CD4-positive, alpha-beta T cell (primary cell): Measurements from ENCODE around the gene STRIT1. TPM values are rescaled to one million over a fixed set of nuclear protein-coding genes. Genes with fewer than 3 reads are reported as not detected.

Experiments used
- ATAC-seq: fragments of 200-7000 bp; cut with Tn5 transposase; one replicate; pipeline ENCODE4 v1.10.0; 2022; ENCODE audit warnings: mild to moderate bottlenecking; ENCODE audit not compliant: poor library complexity
- CTCF ChIA-PET: fragments of 350-600 bp; sonication (Branson Sonifier 250); formaldehyde crosslinking; loops from one replicate; lab custom pipeline; 2021; ENCODE audit warnings: antibody characterized with exemption, inconsistent platforms; lab: Charles Lee
- POLR2A ChIA-PET: fragments of 350-600 bp; sonication (Branson Sonifier 250); formaldehyde crosslinking; loops from one replicate; lab custom pipeline; 2021; ENCODE audit warnings: antibody characterized with exemption, inconsistent platforms; lab: Charles Lee
- DNase-seq, 14 experiments: peaks; one replicate each; pipeline ENCODE4 v3.0.0-alpha.2; 2013 to 2020; ENCODE audit warnings: mixed read lengths in 2 of 14
- H3K27ac ChIP-seq, 2 donors: one replicate each; pipeline versions ENCODE4 v1.5.1 to v1.7.0; 2013; ENCODE audit warnings: low read length in 2 of 2, low read depth in 1 of 2, mild to moderate bottlenecking in 1 of 2
- H3K27me3 ChIP-seq, 2 experiments: 1 replicate in 1 of 2; 2 replicates in 1 of 2; pipeline versions ENCODE4 v1.6.1 to v1.7.0; 2013; ENCODE audit warnings: low read length in 2 of 2, control low read depth in 1 of 2, mild to moderate bottlenecking in 1 of 2, moderate library complexity in 1 of 2; ENCODE audit not compliant: insufficient read depth in 2 of 2, control insufficient read depth in 1 of 2
- H3K36me3 ChIP-seq: one replicate; pipeline ENCODE4 v1.6.1; 2013; ENCODE audit warnings: low read length, control low read depth; ENCODE audit not compliant: insufficient read depth
- H3K4me1 ChIP-seq: one replicate; pipeline ENCODE4 v1.6.1; 2013; ENCODE audit warnings: low read length, control low read depth; ENCODE audit not compliant: insufficient read depth
- H3K4me3 ChIP-seq: one replicate; pipeline ENCODE4 v1.5.1; 2013; ENCODE audit warnings: mild to moderate bottlenecking, low read length, moderate library complexity
- H3K9me3 ChIP-seq, 2 experiments: 1 replicate in 1 of 2; 2 replicates in 1 of 2; pipeline versions ENCODE4 v1.6.1 to v1.7.0; 2013; ENCODE audit warnings: low read length in 2 of 2, mild to moderate bottlenecking in 2 of 2, control low read depth in 1 of 2, moderate library complexity in 1 of 2; ENCODE audit not compliant: control insufficient read depth in 1 of 2, insufficient read depth in 1 of 2
- H3K27ac Mint-ChIP-seq: one replicate; pipeline ENCODE4 v1.8.0; 2020; ENCODE audit warnings: mixed read lengths
- H3K27me3 Mint-ChIP-seq: one replicate; pipeline ENCODE4 v1.8.0; 2021; ENCODE audit warnings: mixed read lengths
- H3K36me3 Mint-ChIP-seq: one replicate; pipeline ENCODE4 v1.8.0; 2021; ENCODE audit warnings: low read depth, mixed read lengths
- H3K4me1 Mint-ChIP-seq: one replicate; pipeline ENCODE4 v1.8.0; 2021; ENCODE audit warnings: low read depth, mixed read lengths
- H3K4me3 Mint-ChIP-seq: one replicate; pipeline ENCODE4 v1.8.0; 2020; ENCODE audit warnings: mild to moderate bottlenecking, mixed read lengths
- H3K9me3 Mint-ChIP-seq: one replicate; pipeline ENCODE4 v1.8.0; 2020; ENCODE audit warnings: mixed read lengths
- CTCF ChIP-seq: fragments of 200-600 bp; IDR thresholded peaks from one replicate; pipeline ENCODE4 v1.8.0; 2022; ENCODE audit warnings: antibody characterized with exemption, mild to moderate bottlenecking
- intact Hi-C, 2 experiments: fragments of 100-400 bp; cut with DNase I in 1 of 2; cut with micrococcal nuclease in 1 of 2; formaldehyde crosslinking; loops; one replicate each; pipeline versions ENCODE4 v1.15.1 to v1.9.0; 2023 to 2025; cut with DNase I, micrococcal nuclease
- total RNA-seq, 174 experiments: library from RNA in 2 of 174; stranded (reverse) in 2 of 174; gene quantifications; one replicate each; pipeline ENCODE4 v1.2.3 and lab custom pipeline; 2021 to 2026

The STRIT1 gene
- total RNA-seq, 2 experiments from 2014 or later, result not detected

GRCh38 chr3:155313916-155314315, 20.4 kb upstream of the STRIT1 start:
- no peak for DNase-seq
- H3K4me3 Mint-ChIP-seq, result no peak overlapping the region
- Histone ChIP-seq H3K27me3 (no peaks in the 10 kb centered on the region), H3K36me3 (no peaks in the 10 kb centered on the region), H3K9me3 (peaks cover 0 to 7% of the 10 kb centered on the region in 2 experiments), H3K27ac (no peak overlapping the region), H3K4me3 (no peak overlapping the region), H3K4me1 (no peaks in the 10 kb centered on the region)
- POLR2A ChIA-PET, result no interaction called here
- H3K36me3 Mint-ChIP-seq, result no peaks in the 10 kb centered on the region
- no peaks in the 10 kb centered on the region for H3K4me1 Mint-ChIP-seq
- intact Hi-C loops, result no loop called here
- H3K27me3 Mint-ChIP-seq, result no peaks in the 10 kb centered on the region
- no peaks in the 10 kb centered on the region for H3K9me3 Mint-ChIP-seq
- H3K27ac Mint-ChIP-seq, result no peak overlapping the region
- CTCF ChIA-PET, result no interaction called here
- TF ChIP-seq CTCF, result no peak
- no peak for ATAC-seq

- ATAC-seq (no peak), DNase-seq (no peak)
- no peaks in the 10 kb centered on the region for H3K4me1 ChIP-seq
- Mint-ChIP-seq H3K4me1 (no peaks in the 10 kb centered on the region), H3K36me3 (no peaks in the 10 kb centered on the region), H3K9me3 (no peaks in the 10 kb centered on the region), H3K27ac (no peak overlapping the region), H3K4me3 (no peak overlapping the region), H3K27me3 (no peaks in the 10 kb centered on the region)
- intact Hi-C loops, result no loop called here
- H3K36me3 ChIP-seq, result no peaks in the 10 kb centered on the region
- no peak for TF ChIP-seq CTCF
- H3K27ac ChIP-seq, result no peak overlapping the region
- H3K9me3 ChIP-seq, result peaks cover 0 to 7% of the 10 kb centered on the region in 2 experiments
- ChIA-PET CTCF (no interaction called here), POLR2A (no interaction called here)
- no peaks in the 10 kb centered on the region for H3K27me3 ChIP-seq
- no peak overlapping the region for H3K4me3 ChIP-seq
Measured at GRCh38 chr3:155313300-155313699, 19.8 kb upstream of the STRIT1 start.

- Mint-ChIP-seq H3K9me3 (no peaks in the 10 kb centered on the region), H3K4me1 (no peaks in the 10 kb centered on the region), H3K36me3 (no peaks in the 10 kb centered on the region), H3K27ac (no peak overlapping the region), H3K27me3 (no peaks in the 10 kb centered on the region), H3K4me3 (no peak overlapping the region)
- TF ChIP-seq CTCF, result no peak
- Histone ChIP-seq H3K4me1 (no peaks in the 10 kb centered on the region), H3K27ac (no peak overlapping the region), H3K4me3 (no peak overlapping the region), H3K36me3 (no peaks in the 10 kb centered on the region), H3K9me3 (peaks cover 0 to 7% of the 10 kb centered on the region in 2 experiments), H3K27me3 (no peaks in the 10 kb centered on the region)
- intact Hi-C loops, result no loop called here
- ChIA-PET CTCF (no interaction called here), POLR2A (no interaction called here)
- ATAC-seq (no peak), DNase-seq (no peak)
Measured at GRCh38 chr3:155312781-155313180, 19.3 kb upstream of the STRIT1 start.
